ENCODE measurements around the gene TSPAN3. TPM values are rescaled to one million over a fixed set of nuclear protein-coding genes. Genes with fewer than 3 reads are reported as not detected.

Gene TSPAN3
- total and polyA plus RNA-seq, 8 donors = 71.6 to 173 (median 89.2) TPM

DNA sequence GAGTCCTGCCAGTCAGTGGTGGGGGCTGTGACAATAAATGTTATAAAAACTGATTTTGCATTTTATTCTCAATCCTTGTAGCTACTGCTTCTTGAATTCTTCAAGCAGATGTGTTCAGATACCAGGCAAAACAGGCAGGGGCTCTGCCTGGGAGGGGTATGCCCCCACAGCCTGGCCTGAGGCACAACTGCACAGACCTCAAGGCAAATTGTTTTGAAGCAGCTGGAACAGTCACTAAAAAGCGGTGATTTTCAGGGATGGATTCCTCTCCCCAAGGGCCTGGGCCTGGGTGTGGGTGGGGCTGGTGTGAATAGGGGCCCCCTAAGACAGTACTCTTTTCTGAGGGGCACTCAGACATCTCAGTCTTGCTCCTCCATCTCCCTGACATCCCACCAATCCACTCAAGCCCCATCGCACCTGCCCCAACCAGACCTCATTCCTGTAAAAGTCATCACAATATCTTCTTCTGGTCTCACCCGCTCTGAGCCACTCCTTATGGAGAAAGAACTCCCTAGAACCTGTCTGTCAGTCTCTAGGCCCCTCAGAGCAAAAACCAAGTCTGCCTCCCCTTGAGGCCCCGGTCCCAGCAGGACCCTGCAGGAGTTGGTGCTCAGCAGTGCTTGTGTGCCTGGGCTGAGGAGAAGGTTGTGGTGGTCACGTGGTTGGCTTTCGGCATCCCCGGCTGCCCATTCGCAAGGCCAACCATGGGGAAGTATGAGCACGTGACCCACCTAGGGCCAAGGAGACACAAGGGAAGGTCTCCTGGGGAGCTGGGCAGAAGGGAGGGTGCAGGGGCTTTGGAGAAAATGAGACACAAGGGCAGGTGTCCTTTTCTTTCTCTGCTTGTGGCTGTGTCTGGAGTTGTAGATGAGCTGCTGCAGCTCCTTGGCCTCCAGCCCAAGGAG, 78.9 kb downstream of the TSPAN3 start:
- Histone ChIP-seq H3K4me1 (peaks cover 0 to 9% (median 0%) of the 10 kb centered on the region in 3 donors), H3K4me3 (no peak overlapping the region), H3K27me3 (no peaks in the 10 kb centered on the region), H3K9me3 (no peaks in the 10 kb centered on the region), H3K27ac (no peak overlapping the region), H3K36me3 (no peaks in the 10 kb centered on the region)
- ATAC-seq = no peak
- FAIRE-seq = no peak
- intact Hi-C loops (cut with DNase I) = no loop called here
- TF ChIP-seq, protein P1, sequence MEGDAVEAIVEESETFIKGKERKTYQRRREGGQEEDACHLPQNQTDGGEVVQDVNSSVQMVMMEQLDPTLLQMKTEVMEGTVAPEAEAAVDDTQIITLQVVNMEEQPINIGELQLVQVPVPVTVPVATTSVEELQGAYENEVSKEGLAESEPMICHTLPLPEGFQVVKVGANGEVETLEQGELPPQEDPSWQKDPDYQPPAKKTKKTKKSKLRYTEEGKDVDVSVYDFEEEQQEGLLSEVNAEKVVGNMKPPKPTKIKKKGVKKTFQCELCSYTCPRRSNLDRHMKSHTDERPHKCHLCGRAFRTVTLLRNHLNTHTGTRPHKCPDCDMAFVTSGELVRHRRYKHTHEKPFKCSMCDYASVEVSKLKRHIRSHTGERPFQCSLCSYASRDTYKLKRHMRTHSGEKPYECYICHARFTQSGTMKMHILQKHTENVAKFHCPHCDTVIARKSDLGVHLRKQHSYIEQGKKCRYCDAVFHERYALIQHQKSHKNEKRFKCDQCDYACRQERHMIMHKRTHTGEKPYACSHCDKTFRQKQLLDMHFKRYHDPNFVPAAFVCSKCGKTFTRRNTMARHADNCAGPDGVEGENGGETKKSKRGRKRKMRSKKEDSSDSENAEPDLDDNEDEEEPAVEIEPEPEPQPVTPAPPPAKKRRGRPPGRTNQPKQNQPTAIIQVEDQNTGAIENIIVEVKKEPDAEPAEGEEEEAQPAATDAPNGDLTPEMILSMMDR (IDR thresholded peaks at IDR 0.05) = no peak
- DNase-seq = no peak
- 94 to 96% methylated on average over 9 of the region's 9 CpGs for WGBS, 2 donors

Other genes with a start within 250 kb of the TSPAN3 start
- gene SCAPER, start 165.8 kb downstream of the TSPAN3 start, total RNA-seq = 10 to 100 TPM; 13.2 to 23.8 (median 15.9) TPM
- gene SCAPER, start 165.8 kb downstream of the TSPAN3 start, polyA plus RNA-seq = 10 to 100 TPM in 1 of 2 donors, 1 to 10 TPM in 1; 3.0 to 11.8 TPM
- 10 to 100 TPM in 3 of 6 donors, 1 to 10 TPM in 3; 7.5 to 22.9 (median 10.9) TPM for gene RCN2, start 139.4 kb downstream of the TSPAN3 start, total RNA-seq
- 10 to 100 TPM; 12.5 to 21.3 TPM for gene RCN2, start 139.4 kb downstream of the TSPAN3 start, polyA plus RNA-seq
- 1 to 10 TPM in 4 of 6 donors, under 1 TPM in 1, not detected in 1; 0.83 to 4.9 (median 3.1) TPM for gene PSTPIP1, start 76.0 kb downstream of the TSPAN3 start, total RNA-seq
- 1 to 10 TPM; 3.6 to 6.2 TPM for gene PSTPIP1, start 76.0 kb downstream of the TSPAN3 start, polyA plus RNA-seq

Data from pancreas (tissue), 10 donors.